Astrocyte of the spinal cord (primary cell): ENCODE results near the gene APCS.

Experiments used
- DNase-seq: peaks from one replicate; pipeline ENCODE4 v3.0.0; 2011; ENCODE audit warnings: low read depth, low spot score
- H3K4me3 ChIP-seq: 2 replicates; pipeline ENCODE4 v1.5.1; 2011; ENCODE audit warnings: low read depth, mild to moderate bottlenecking, low read length, moderate library complexity
- in situ Hi-C: cut with HindIII; loops from 2 replicates; pipeline ENCODE4 v1.10.0; 2017; ENCODE audit warnings: low sequenced_read_pairs
- TF ChIP-seq, protein P1 (sequence below): IDR thresholded peaks from 2 replicates; pipeline ENCODE4 v1.5.1; 2012; ENCODE audit warnings: low read depth, mild to moderate bottlenecking, low read length, inconsistent platforms

Gene APCS

DNA sequence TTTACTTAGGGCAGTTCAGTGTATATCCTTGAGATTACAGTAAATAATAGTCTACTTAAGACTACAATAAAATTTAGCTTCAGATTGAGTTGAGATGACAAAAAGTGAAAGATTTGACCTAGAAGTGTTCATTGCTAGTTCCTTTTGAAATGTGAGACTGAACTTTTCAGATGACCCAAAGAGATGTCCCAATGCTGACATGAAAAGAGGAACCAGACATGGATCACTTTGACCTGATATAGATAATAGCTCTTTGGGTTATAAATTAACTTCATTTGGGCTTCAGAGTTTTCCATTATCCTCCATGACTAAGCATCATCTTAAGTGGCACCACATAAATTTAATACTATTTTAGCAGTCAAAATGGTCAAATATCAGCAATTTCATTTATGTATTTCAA is 26.1 kb upstream of the APCS start:
- TF ChIP-seq, protein P1, sequence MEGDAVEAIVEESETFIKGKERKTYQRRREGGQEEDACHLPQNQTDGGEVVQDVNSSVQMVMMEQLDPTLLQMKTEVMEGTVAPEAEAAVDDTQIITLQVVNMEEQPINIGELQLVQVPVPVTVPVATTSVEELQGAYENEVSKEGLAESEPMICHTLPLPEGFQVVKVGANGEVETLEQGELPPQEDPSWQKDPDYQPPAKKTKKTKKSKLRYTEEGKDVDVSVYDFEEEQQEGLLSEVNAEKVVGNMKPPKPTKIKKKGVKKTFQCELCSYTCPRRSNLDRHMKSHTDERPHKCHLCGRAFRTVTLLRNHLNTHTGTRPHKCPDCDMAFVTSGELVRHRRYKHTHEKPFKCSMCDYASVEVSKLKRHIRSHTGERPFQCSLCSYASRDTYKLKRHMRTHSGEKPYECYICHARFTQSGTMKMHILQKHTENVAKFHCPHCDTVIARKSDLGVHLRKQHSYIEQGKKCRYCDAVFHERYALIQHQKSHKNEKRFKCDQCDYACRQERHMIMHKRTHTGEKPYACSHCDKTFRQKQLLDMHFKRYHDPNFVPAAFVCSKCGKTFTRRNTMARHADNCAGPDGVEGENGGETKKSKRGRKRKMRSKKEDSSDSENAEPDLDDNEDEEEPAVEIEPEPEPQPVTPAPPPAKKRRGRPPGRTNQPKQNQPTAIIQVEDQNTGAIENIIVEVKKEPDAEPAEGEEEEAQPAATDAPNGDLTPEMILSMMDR = no peak
- in situ Hi-C loops = no loop called here
- DNase-seq = no peak
- H3K4me3 ChIP-seq = no peak overlapping the region

DNA sequence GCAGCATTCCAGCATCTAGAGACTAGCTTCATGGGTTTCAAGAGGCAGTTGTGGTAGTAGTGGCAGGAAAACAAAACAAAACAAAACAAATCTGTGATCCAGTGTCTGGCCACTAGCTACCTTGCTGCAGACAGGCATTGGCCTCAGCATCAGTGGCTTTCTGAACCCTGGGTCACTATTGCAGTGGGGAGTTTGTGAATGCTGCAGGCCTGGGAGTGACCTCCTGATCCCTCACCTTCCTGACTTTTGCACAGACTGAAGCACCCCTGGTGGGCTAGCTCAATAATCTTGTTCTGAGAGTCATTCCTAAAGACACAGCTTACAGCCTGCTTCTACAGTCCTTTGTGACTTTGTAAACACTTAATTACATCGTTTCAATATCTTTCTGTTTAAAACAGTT is 24.9 kb upstream of the APCS start:
- no peak for DNase-seq
- TF ChIP-seq, protein P1 = no peak
- in situ Hi-C loops = no loop called here
- no peak overlapping the region for H3K4me3 ChIP-seq

- in situ Hi-C loops = no loop called here
- no peak overlapping the region for H3K4me3 ChIP-seq
- DNase-seq = no peak
- TF ChIP-seq, protein P1 = no peak
Measured at GRCh38 chr1:159577446-159577845, 10.2 kb upstream of the APCS start.

- in situ Hi-C loops = no loop called here
- H3K4me3 ChIP-seq = no peak overlapping the region
- DNase-seq = no peak
- TF ChIP-seq, protein P1 = no peak
Measured at GRCh38 chr1:159580340-159580739, 7.3 kb upstream of the APCS start.

GRCh38 chr1:159581422-159581821 is 6.2 kb upstream of the APCS start:
- in situ Hi-C loops = no loop called here
- TF ChIP-seq, protein P1 = no peak
- no peak overlapping the region for H3K4me3 ChIP-seq
- no peak for DNase-seq

DNA sequence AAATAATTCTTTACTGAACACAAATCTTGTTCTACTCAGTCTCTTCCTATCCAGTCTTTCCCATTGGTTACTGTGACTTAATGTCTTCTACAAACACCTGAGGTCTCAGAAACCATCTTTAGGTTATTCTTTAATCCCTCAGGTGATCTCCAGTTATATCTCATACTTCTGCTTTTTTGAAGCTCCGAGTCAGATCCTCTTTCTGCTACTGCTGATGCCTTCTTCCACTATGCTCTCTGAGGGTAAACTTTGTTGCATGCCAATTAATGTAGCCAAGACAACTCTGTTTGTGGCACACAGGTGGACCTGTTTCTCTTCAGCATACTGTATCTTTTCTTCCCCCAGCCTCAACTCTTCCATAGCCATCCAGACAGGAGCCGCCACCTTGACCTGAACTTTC is 3.1 kb upstream of the APCS start:
- in situ Hi-C loops = no loop called here
- H3K4me3 ChIP-seq = no peak overlapping the region
- no peak for DNase-seq
- TF ChIP-seq, protein P1 = no peak

DNA sequence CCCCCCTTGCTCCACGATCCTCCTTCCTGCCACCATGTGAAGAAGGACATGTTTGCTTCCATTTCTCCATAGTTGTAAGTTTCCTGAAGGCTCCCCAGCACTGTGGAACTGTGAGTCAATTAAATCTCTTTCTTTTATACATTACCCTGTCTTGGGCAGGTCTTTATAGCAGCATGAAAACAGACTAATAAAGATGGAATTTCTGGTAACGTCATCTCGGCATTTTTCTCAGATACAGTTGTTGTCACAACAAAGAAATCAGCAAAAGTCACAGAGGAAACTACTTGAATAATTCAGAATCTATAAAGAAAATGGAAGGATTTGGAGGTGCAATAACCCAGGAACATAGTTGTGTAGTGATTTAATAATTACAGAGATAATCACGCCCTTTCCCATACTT is 4.4 kb downstream of the APCS start:
- H3K4me3 ChIP-seq = no peak overlapping the region
- peak; percentile 36 for DNase-seq
- TF ChIP-seq, protein P1 = no peak
- in situ Hi-C loops = no loop called here
